ENCODE measurements around the gene MPG.

MPG gene

GRCh38 chr16:130533-131173 is 52.6 kb downstream of the MPG start:
- TF ChIP-seq CTCF (conservative IDR thresholded peaks at IDR 0.05; ENCODE audit: low read length) = no peak
- no peak for DNase-seq (ENCODE audit: low read depth)
- H3K4me3 ChIP-seq (ENCODE audit: low read length) = no peak overlapping the region

GRCh38 chr16:132120-132519 is 54.1 kb downstream of the MPG start:
- no peak overlapping the region for H3K4me3 ChIP-seq (ENCODE audit: low read length)
- no peak for DNase-seq (ENCODE audit: low read depth)
- no peak for TF ChIP-seq CTCF (conservative IDR thresholded peaks at IDR 0.05; ENCODE audit: low read length)

GRCh38 chr16:133716-134115 is 55.7 kb downstream of the MPG start:
- H3K4me3 ChIP-seq (ENCODE audit: low read length) = no peak overlapping the region
- TF ChIP-seq CTCF (conservative IDR thresholded peaks at IDR 0.05; ENCODE audit: low read length) = no peak
- no peak for DNase-seq (ENCODE audit: low read depth)

All from AG10803 (cell line).